B cell (primary cell): ENCODE data around the gene UAP1L1. TPM values are rescaled to one million over a fixed set of nuclear protein-coding genes. Genes with fewer than 3 reads are reported as not detected.

Experiments used
- ATAC-seq: fragments of 200-7000 bp; cut with Tn5 transposase; one replicate; pipeline ENCODE4 v1.10.0; 2021; ENCODE audit warnings: low read depth, mild to moderate bottlenecking, moderate number of reproducible peaks, moderate library complexity
- CTCF ChIA-PET: fragments of 350-600 bp; sonication (Branson Sonifier 250); formaldehyde crosslinking; loops from one replicate; lab custom pipeline; 2021; ENCODE audit warnings: antibody characterized with exemption, inconsistent platforms; lab: Charles Lee
- POLR2A ChIA-PET: fragments of 350-600 bp; sonication (Branson Sonifier 250); formaldehyde crosslinking; loops from one replicate; lab custom pipeline; 2021; ENCODE audit warnings: antibody characterized with exemption; lab: Charles Lee
- DNase-seq: peaks from one replicate; pipeline ENCODE4 v3.0.0; 2013
- H2AFZ ChIP-seq: 2 replicates; pipeline ENCODE4 v1.6.1; 2012; ENCODE audit warnings: mild to moderate bottlenecking, low read depth, low read length; ENCODE audit not compliant: insufficient read depth, poor library complexity, severe bottlenecking
- H3K27ac ChIP-seq, 2 donors: 1 replicate in 1 of 2; 2 replicates in 1 of 2; pipeline ENCODE4 v1.5.1; 2012 to 2013; ENCODE audit warnings: low read length in 2 of 2, mild to moderate bottlenecking in 2 of 2, moderate library complexity in 1 of 2
- H3K27me3 ChIP-seq, 4 experiments: fragments of 200-600 bp in 1 of 4; sonication (generic) in 1 of 4; replicated peaks in 1 of 4; 1 replicate in 2 of 4; 2 replicates in 2 of 4; pipeline versions ENCODE4 v1.6.1 to v1.7.0; 2013 to 2016; ENCODE audit warnings: low read length in 3 of 4, mild to moderate bottlenecking in 2 of 4, mixed read lengths in 1 of 4, moderate library complexity in 1 of 4; ENCODE audit not compliant: insufficient read depth in 4 of 4, control insufficient read depth in 3 of 4; ENCODE audit errors: control extremely low read depth in 1 of 4
- H3K36me3 ChIP-seq, 2 experiments: replicated peaks in 1 of 2; 1 replicate in 1 of 2; 2 replicates in 1 of 2; pipeline versions ENCODE4 v1.6.1 to v1.7.1; 2013; ENCODE audit warnings: low read length in 1 of 2; ENCODE audit not compliant: insufficient read depth in 2 of 2, control insufficient read depth in 1 of 2; ENCODE audit errors: control extremely low read depth in 1 of 2, extremely low read depth in 1 of 2
- H3K4me1 ChIP-seq, 2 donors: fragments of 200-600 bp in 1 of 2; sonication (generic) in 1 of 2; 1 replicate in 1 of 2; 2 replicates in 1 of 2; pipeline versions ENCODE4 v1.5.1 to v1.6.1; 2013 to 2017; ENCODE audit warnings: low read length in 2 of 2; ENCODE audit not compliant: control insufficient read depth in 2 of 2, insufficient read depth in 2 of 2
- H3K4me2 ChIP-seq: replicated peaks from 2 replicates; pipeline ENCODE3; 2012; ENCODE audit warnings: mild to moderate bottlenecking, low read depth, low read length; ENCODE audit not compliant: poor library complexity, severe bottlenecking
- H3K4me3 ChIP-seq, 5 experiments: fragments of 200-600 bp in 1 of 5; sonication (generic) in 1 of 5; 1 replicate in 3 of 5; 2 replicates in 2 of 5; pipeline versions ENCODE4 v1.5.1 to v1.7.0; 2011 to 2016; ENCODE audit warnings: low read length in 4 of 5, mild to moderate bottlenecking in 4 of 5, low read depth in 2 of 5, control low read depth in 1 of 5, moderate library complexity in 1 of 5; ENCODE audit not compliant: insufficient read depth in 1 of 5; ENCODE audit errors: control extremely low read depth in 1 of 5, extremely low read depth in 1 of 5
- H3K79me2 ChIP-seq: fragments of 200-600 bp; sonication (generic); one replicate; pipeline ENCODE4 v1.6.0; 2016; ENCODE audit warnings: low read length; ENCODE audit not compliant: control insufficient read depth, insufficient read depth
- H3K9ac ChIP-seq: fragments of 200-600 bp; sonication (generic); 2 replicates; pipeline ENCODE4 v1.6.1; 2017; ENCODE audit warnings: mild to moderate bottlenecking, low read length, moderate library complexity
- H3K9me3 ChIP-seq, 3 donors: one replicate each; pipeline versions ENCODE4 v1.6.1 to v1.7.1; 2013; ENCODE audit warnings: low read length in 2 of 3; ENCODE audit not compliant: control insufficient read depth in 2 of 3, insufficient read depth in 1 of 3; ENCODE audit errors: control extremely low read depth in 1 of 3
- H4K20me1 ChIP-seq: 2 replicates; pipeline ENCODE4 v1.6.0; 2012; ENCODE audit warnings: mild to moderate bottlenecking, low read length; ENCODE audit not compliant: insufficient read depth, control insufficient read depth, poor library complexity, severe bottlenecking
- H3K27ac Mint-ChIP-seq: one replicate; pipeline ENCODE4 v1.8.0; 2021; ENCODE audit warnings: mixed read lengths
- H3K27me3 Mint-ChIP-seq: one replicate; pipeline ENCODE4 v1.8.0; 2021; ENCODE audit warnings: mixed read lengths
- H3K4me1 Mint-ChIP-seq: one replicate; pipeline ENCODE4 v1.8.0; 2021; ENCODE audit warnings: mixed read lengths
- H3K4me3 Mint-ChIP-seq: one replicate; pipeline ENCODE4 v1.8.0; 2021; ENCODE audit warnings: mixed read lengths
- H3K9me3 Mint-ChIP-seq: one replicate; pipeline ENCODE4 v1.8.0; 2022; ENCODE audit warnings: mixed read lengths; ENCODE audit not compliant: insufficient read depth
- EZH2 ChIP-seq: IDR thresholded peaks from 2 replicates; pipeline ENCODE4 v1.6.1; 2012; ENCODE audit warnings: borderline replicate concordance, low read depth, mild to moderate bottlenecking, moderate library complexity, low read length; ENCODE audit not compliant: insufficient read depth, poor library complexity, severe bottlenecking
- WGBS: methylation state at CpG from one replicate; pipeline ENCODE4 v1.1.5; 2013; ENCODE audit warnings: missing lambda C conversion rate; ENCODE audit not compliant: insufficient coverage; 5-methylcytosine and 5-hydroxymethylcytosine counted together
- intact Hi-C: fragments of 100-400 bp; cut with micrococcal nuclease; formaldehyde crosslinking; loops from one replicate; pipeline ENCODE4 v1.10.0; 2022
- polyA plus RNA-seq: library from polyadenylated mRNA; depleted of rRNA; stranded (reverse); fragments of >200 nt; gene quantifications from 2 replicates; pipeline ENCODE4 v1.2.3, GENCODE V29; 2012
- total RNA-seq, 2 donors: library from RNA; stranded (reverse); fragments of 120-200 nt in 1 of 2; gene quantifications; 1 replicate in 1 of 2; 2 replicates in 1 of 2; pipeline versions ENCODE4 v1.2.3 to v1.2.4, GENCODE V29; 2013 to 2022
- TF ChIP-seq, protein P1 (sequence below): fragments of 200-600 bp; IDR thresholded peaks from one replicate; pipeline ENCODE4 v1.8.0; 2022; ENCODE audit warnings: antibody characterized with exemption, mild to moderate bottlenecking

UAP1L1 gene
- total and polyA plus RNA-seq, 2 donors (not counting 1 experiment from before 2014, with no cell fraction given): 29.1 to 47.6 TPM

DNA sequence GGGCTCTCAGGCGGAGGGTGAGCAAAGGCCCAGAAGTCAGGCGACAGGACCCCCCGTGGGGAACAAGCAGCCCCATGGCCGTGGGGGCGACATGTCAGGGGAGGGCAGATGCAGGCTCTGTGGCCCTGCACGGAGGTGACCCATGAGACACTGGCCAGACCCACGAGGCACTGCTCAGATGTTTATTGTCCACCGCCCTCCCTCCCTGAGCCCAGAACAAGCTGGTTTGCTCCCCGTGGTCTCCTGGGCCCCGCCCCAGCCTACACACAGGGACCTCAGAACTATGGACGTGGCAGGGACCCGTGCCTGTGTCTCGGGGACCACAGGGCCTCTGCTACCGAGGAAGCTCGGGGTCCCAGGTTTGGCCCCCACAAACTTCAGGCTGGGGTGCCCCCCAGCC, 47.3 kb upstream of the UAP1L1 start:
- Histone ChIP-seq H3K27me3 (no peaks in the 10 kb centered on the region), H3K79me2 (peaks cover 12% of the 10 kb centered on the region), H3K36me3 (no peaks in the 10 kb centered on the region), H2AFZ (peak overlapping the region; percentile 54), H3K9ac (peak overlapping the region; percentile 70), H3K9me3 (peaks cover 0 to 7% (median 0%) of the 10 kb centered on the region in 3 donors), H3K4me3 (peak overlapping the region in 4 of 5 experiments; percentile 31 to 77 (median 65)), H3K4me1 (peaks cover 68 to 85% of the 10 kb centered on the region in 2 donors), H4K20me1 (peaks cover 11% of the 10 kb centered on the region), H3K27ac (peak overlapping the region; percentile 29 to 71), H3K4me2 (peak overlapping the region; percentile 100)
- H3K4me3 Mint-ChIP-seq: peak overlapping the region; percentile 90
- peaks cover 73% of the 10 kb centered on the region for H3K4me1 Mint-ChIP-seq
- POLR2A ChIA-PET: interaction anchor here (0.6 to 3.0 kb wide), 10 partner anchors 9 to 284 kb away, joined by 3 to 19 read pairs (median 3); partner anchors contain the start of genes CLIC3 and PAXX
- 33% methylated on average over 12 of the region's 15 CpGs for WGBS
- CTCF ChIA-PET: interaction anchor here (0.7 to 5.9 kb wide), 37 partner anchors 8 to 264 kb away, joined by 3 to 49 read pairs (median 5); partner anchors contain the start of genes AJM1, C8G, CLIC3 and CYSRT1
- peak overlapping the region; percentile 92 for H3K27ac Mint-ChIP-seq
- intact Hi-C loops: loop anchor here (5.0 kb wide), 1 partner anchor 42 kb away; the partner anchor contains the start of gene SAPCD2
- no peak for TF ChIP-seq EZH2
- TF ChIP-seq, protein P1, sequence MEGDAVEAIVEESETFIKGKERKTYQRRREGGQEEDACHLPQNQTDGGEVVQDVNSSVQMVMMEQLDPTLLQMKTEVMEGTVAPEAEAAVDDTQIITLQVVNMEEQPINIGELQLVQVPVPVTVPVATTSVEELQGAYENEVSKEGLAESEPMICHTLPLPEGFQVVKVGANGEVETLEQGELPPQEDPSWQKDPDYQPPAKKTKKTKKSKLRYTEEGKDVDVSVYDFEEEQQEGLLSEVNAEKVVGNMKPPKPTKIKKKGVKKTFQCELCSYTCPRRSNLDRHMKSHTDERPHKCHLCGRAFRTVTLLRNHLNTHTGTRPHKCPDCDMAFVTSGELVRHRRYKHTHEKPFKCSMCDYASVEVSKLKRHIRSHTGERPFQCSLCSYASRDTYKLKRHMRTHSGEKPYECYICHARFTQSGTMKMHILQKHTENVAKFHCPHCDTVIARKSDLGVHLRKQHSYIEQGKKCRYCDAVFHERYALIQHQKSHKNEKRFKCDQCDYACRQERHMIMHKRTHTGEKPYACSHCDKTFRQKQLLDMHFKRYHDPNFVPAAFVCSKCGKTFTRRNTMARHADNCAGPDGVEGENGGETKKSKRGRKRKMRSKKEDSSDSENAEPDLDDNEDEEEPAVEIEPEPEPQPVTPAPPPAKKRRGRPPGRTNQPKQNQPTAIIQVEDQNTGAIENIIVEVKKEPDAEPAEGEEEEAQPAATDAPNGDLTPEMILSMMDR: no peak
- H3K27me3 Mint-ChIP-seq: no peaks in the 10 kb centered on the region
- no peak for ATAC-seq
- no peaks in the 10 kb centered on the region for H3K9me3 Mint-ChIP-seq
- no peak for DNase-seq
